H9 (cell line): ENCODE data around the gene VIP. TPM values are rescaled to one million over a fixed set of nuclear protein-coding genes. Genes with fewer than 3 reads are reported as not detected.

ENCODE experiments used
- DNase-seq: peaks from one replicate; pipeline ENCODE4 v3.0.0-alpha.2; 2017
- H2AFZ ChIP-seq: one replicate; pipeline ENCODE4 v1.6.1; 2013; ENCODE audit warnings: mild to moderate bottlenecking, low read length, control low read depth, moderate library complexity
- H2AK5ac ChIP-seq: 2 replicates; pipeline ENCODE4 v1.6.1; 2013; ENCODE audit warnings: low read length, control low read depth, mixed read lengths; ENCODE audit not compliant: insufficient read length
- H2BK120ac ChIP-seq: one replicate; pipeline ENCODE4 v1.6.1; 2013; ENCODE audit warnings: low read depth, mild to moderate bottlenecking, low read length, control low read depth, inconsistent platforms; ENCODE audit not compliant: poor library complexity, severe bottlenecking
- H2BK12ac ChIP-seq: 2 replicates; pipeline ENCODE4 v1.6.1; 2013; ENCODE audit warnings: low read length, control low read depth, mixed read lengths, low read depth; ENCODE audit not compliant: insufficient read length
- H2BK15ac ChIP-seq: 2 replicates; pipeline ENCODE4 v1.6.1; 2013; ENCODE audit warnings: low read depth, low read length, control low read depth
- H2BK20ac ChIP-seq: one replicate; pipeline ENCODE4 v1.6.1; 2013; ENCODE audit warnings: low read depth, mild to moderate bottlenecking, low read length, control low read depth, inconsistent platforms; ENCODE audit not compliant: poor library complexity, severe bottlenecking
- H2BK5ac ChIP-seq: 2 replicates; pipeline ENCODE4 v1.6.1; 2013; ENCODE audit warnings: low read length, control low read depth, mixed read lengths; ENCODE audit not compliant: insufficient read length
- H3K14ac ChIP-seq: 2 replicates; pipeline ENCODE4 v1.6.1; 2013; ENCODE audit warnings: low read length, control low read depth; ENCODE audit not compliant: insufficient read depth
- H3K18ac ChIP-seq: 2 replicates; pipeline ENCODE4 v1.6.1; 2013; ENCODE audit warnings: low read depth, mild to moderate bottlenecking, mixed read lengths, low read length, control low read depth; ENCODE audit not compliant: insufficient read length
- H3K23ac ChIP-seq: 2 replicates; pipeline ENCODE4 v1.6.1; 2013; ENCODE audit warnings: low read length, control low read depth, mixed read lengths, low read depth; ENCODE audit not compliant: insufficient read length
- H3K23me2 ChIP-seq: 2 replicates; pipeline ENCODE4 v1.6.1; 2013; ENCODE audit warnings: low read depth, mild to moderate bottlenecking, mixed read lengths, low read length, control low read depth; ENCODE audit not compliant: insufficient read length, poor library complexity, severe bottlenecking
- H3K27ac ChIP-seq: 2 replicates; pipeline ENCODE4 v1.5.1; 2013; ENCODE audit warnings: low read length, control low read depth, mixed read lengths, low read depth; ENCODE audit not compliant: insufficient read length
- H3K27me3 ChIP-seq: 2 replicates; pipeline ENCODE4 v1.6.1; 2013; ENCODE audit warnings: low read length, control low read depth, inconsistent platforms; ENCODE audit not compliant: insufficient read depth
- H3K4ac ChIP-seq: 2 replicates; pipeline ENCODE4 v1.6.1; 2013; ENCODE audit warnings: low read depth, mild to moderate bottlenecking, control low read depth, inconsistent platforms, low read length, moderate library complexity
- H3K4me1 ChIP-seq: 2 replicates; pipeline ENCODE4 v1.6.1; 2013; ENCODE audit warnings: low read length, control low read depth, inconsistent platforms; ENCODE audit not compliant: insufficient read depth
- H3K4me2 ChIP-seq: 2 replicates; pipeline ENCODE4 v1.6.1; 2013; ENCODE audit warnings: low read length, control low read depth, mixed read lengths; ENCODE audit not compliant: insufficient read length, insufficient read depth
- H3K56ac ChIP-seq: 2 replicates; pipeline ENCODE4 v1.6.1; 2013; ENCODE audit warnings: low read depth, mild to moderate bottlenecking, mixed read lengths, low read length, control low read depth; ENCODE audit not compliant: insufficient read length
- H3K79me1 ChIP-seq: 2 replicates; pipeline ENCODE4 v1.6.1; 2013; ENCODE audit warnings: low read depth, mild to moderate bottlenecking, moderate library complexity, low read length, control low read depth, inconsistent platforms; ENCODE audit not compliant: insufficient read depth, poor library complexity, severe bottlenecking
- H3K79me2 ChIP-seq: 2 replicates; pipeline ENCODE4 v1.6.1; 2013; ENCODE audit warnings: low read length, control low read depth, inconsistent platforms; ENCODE audit not compliant: insufficient read depth
- H3K9ac ChIP-seq: 2 replicates; pipeline ENCODE4 v1.6.1; 2013; ENCODE audit warnings: low read length, control low read depth, mixed read lengths; ENCODE audit not compliant: insufficient read length; ENCODE audit errors: extremely low read depth
- H3K9me3 ChIP-seq: one replicate; pipeline ENCODE4 v1.6.1; 2013; ENCODE audit warnings: low read depth, low read length, inconsistent platforms; ENCODE audit not compliant: control insufficient read depth
- H3T11ph ChIP-seq: one replicate; pipeline ENCODE4 v1.6.1; 2013; ENCODE audit warnings: mild to moderate bottlenecking, low read length, control low read depth, inconsistent platforms
- H4K20me1 ChIP-seq: one replicate; pipeline ENCODE4 v1.6.1; 2013; ENCODE audit not compliant: control insufficient read depth, insufficient read length, insufficient read depth
- H4K5ac ChIP-seq: 2 replicates; pipeline ENCODE4 v1.6.1; 2013; ENCODE audit warnings: low read depth, mild to moderate bottlenecking, mixed read lengths, low read length, control low read depth; ENCODE audit not compliant: insufficient read length
- H4K8ac ChIP-seq: replicated peaks from 2 replicates; pipeline ENCODE4 v1.6.1; 2013; ENCODE audit warnings: low read length, control low read depth, mixed read lengths, low read depth; ENCODE audit not compliant: insufficient read length
- H4K91ac ChIP-seq: 2 replicates; pipeline ENCODE4 v1.6.1; 2013; ENCODE audit warnings: low read depth, mild to moderate bottlenecking, moderate library complexity, mixed read lengths, low read length, control low read depth; ENCODE audit not compliant: insufficient read length
- H3K27ac Mint-ChIP-seq, 3 experiments: 2 replicates in 2 of 3; 3 replicates in 1 of 3; pipeline ENCODE4 v1.8.0; 2020 to 2021; ENCODE audit warnings: mixed read lengths in 3 of 3, mild to moderate bottlenecking in 1 of 3, moderate library complexity in 1 of 3
- H3K27me3 Mint-ChIP-seq: 2 replicates; pipeline ENCODE4 v1.8.0; 2021; ENCODE audit warnings: low read depth, mild to moderate bottlenecking, moderate library complexity, mixed read lengths
- H3K36me3 Mint-ChIP-seq, 3 experiments: 2 replicates in 2 of 3; 3 replicates in 1 of 3; pipeline ENCODE4 v1.8.0; 2020 to 2021; ENCODE audit warnings: low read depth in 3 of 3, mixed read lengths in 3 of 3; ENCODE audit not compliant: insufficient read depth in 1 of 3
- H3K4me1 Mint-ChIP-seq, 2 experiments: 2 replicates each; pipeline ENCODE4 v1.8.0; 2020; ENCODE audit warnings: mixed read lengths in 2 of 2
- H3K4me3 Mint-ChIP-seq, 2 experiments: 2 replicates in 1 of 2; 3 replicates in 1 of 2; pipeline ENCODE4 v1.8.0; 2020 to 2021; ENCODE audit warnings: mild to moderate bottlenecking in 2 of 2, mixed read lengths in 2 of 2, moderate library complexity in 1 of 2
- H3K9me3 Mint-ChIP-seq, 2 experiments: 2 replicates in 1 of 2; 3 replicates in 1 of 2; pipeline ENCODE4 v1.8.0; 2020; ENCODE audit warnings: mild to moderate bottlenecking in 2 of 2, mixed read lengths in 2 of 2, moderate library complexity in 1 of 2
- WGBS: extraction: QIAGEN DNeasy Blood & Tissue Kit; methylation state at CpG from one replicate; pipeline ENCODE4 v1.1.7; 2013; ENCODE audit warnings: missing lambda C conversion rate, low lambda C conversion rate, mixed read lengths; ENCODE audit not compliant: insufficient read length; ENCODE audit errors: extremely low coverage; 5-methylcytosine and 5-hydroxymethylcytosine counted together
- total RNA-seq: library from RNA; stranded (reverse); gene quantifications from 2 replicates; pipeline ENCODE4 v1.2.1, GENCODE V29; 2021
- TF ChIP-seq, protein P1 (sequence below): fragments of 200-600 bp; sonication (generic); conservative IDR thresholded peaks from 3 replicates; pipeline ENCODE4 v1.8.0; 2021; ENCODE audit warnings: antibody characterized with exemption, mild to moderate bottlenecking

VIP gene
- total RNA-seq, 1 experiment from 2014 or later: not detected

- Histone ChIP-seq H3K23ac (no peak overlapping the region), H3K27ac (no peak overlapping the region), H4K8ac (no peak overlapping the region), H3K9me3 (no peaks in the 10 kb centered on the region), H3K18ac (no peak overlapping the region), H2BK5ac (no peak overlapping the region), H3K4ac (no peak overlapping the region), H3K56ac (no peak overlapping the region), H4K20me1 (no peaks in the 10 kb centered on the region), H4K5ac (no peak overlapping the region), H3K4me2 (no peak overlapping the region), H3T11ph (no peak overlapping the region), H3K79me2 (no peaks in the 10 kb centered on the region; the same call in 1 of the 2 replicates), H3K4me1 (no peaks in the 10 kb centered on the region; the same call in 1 of the 2 replicates), H3K9ac (no peak overlapping the region), H2BK15ac (no peak overlapping the region), H2AFZ (no peak overlapping the region), H2AK5ac (no peak overlapping the region), H3K27me3 (no peaks in the 10 kb centered on the region), H3K79me1 (no peaks in the 10 kb centered on the region), H2BK120ac (no peak overlapping the region), H2BK20ac (no peak overlapping the region), H3K14ac (no peak overlapping the region), H4K91ac (no peak overlapping the region), H2BK12ac (no peak overlapping the region), H3K23me2 (no peaks in the 10 kb centered on the region)
- Mint-ChIP-seq H3K4me1 (peaks cover 0 to 5% of the 10 kb centered on the region in 2 experiments; a peak in 2 of 4 replicates), H3K36me3 (no peaks in the 10 kb centered on the region), H3K9me3 (no peaks in the 10 kb centered on the region), H3K27me3 (no peaks in the 10 kb centered on the region), H3K27ac (no peak overlapping the region), H3K4me3 (no peak overlapping the region)
- TF ChIP-seq, protein P1, sequence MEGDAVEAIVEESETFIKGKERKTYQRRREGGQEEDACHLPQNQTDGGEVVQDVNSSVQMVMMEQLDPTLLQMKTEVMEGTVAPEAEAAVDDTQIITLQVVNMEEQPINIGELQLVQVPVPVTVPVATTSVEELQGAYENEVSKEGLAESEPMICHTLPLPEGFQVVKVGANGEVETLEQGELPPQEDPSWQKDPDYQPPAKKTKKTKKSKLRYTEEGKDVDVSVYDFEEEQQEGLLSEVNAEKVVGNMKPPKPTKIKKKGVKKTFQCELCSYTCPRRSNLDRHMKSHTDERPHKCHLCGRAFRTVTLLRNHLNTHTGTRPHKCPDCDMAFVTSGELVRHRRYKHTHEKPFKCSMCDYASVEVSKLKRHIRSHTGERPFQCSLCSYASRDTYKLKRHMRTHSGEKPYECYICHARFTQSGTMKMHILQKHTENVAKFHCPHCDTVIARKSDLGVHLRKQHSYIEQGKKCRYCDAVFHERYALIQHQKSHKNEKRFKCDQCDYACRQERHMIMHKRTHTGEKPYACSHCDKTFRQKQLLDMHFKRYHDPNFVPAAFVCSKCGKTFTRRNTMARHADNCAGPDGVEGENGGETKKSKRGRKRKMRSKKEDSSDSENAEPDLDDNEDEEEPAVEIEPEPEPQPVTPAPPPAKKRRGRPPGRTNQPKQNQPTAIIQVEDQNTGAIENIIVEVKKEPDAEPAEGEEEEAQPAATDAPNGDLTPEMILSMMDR: no peak
- DNase-seq: no peak
- no CpG with 5 or more reads among the region's 4 CpGs for WGBS
These were observed 24.3 kb upstream of the VIP start for GRCh38 chr6:152726313-152726712.
